Thymus (tissue), 11 donors: ENCODE results near the gene HDAC3. TPM values are rescaled to one million over a fixed set of nuclear protein-coding genes. Genes with fewer than 3 reads are reported as not detected.
A peak's percentile ranks its signal among the peaks of the same experiment; 100 is the strongest.

Experiments
- DNase-seq, 9 donors: peaks; one replicate each; pipeline ENCODE4 v3.0.0-alpha.2; 2013; ENCODE audit warnings: low spot score in 9 of 9, low read depth in 6 of 9, missing footprints in 1 of 9
- H3K27ac ChIP-seq, 2 donors: one replicate each; pipeline ENCODE4 v1.5.1; 2013; ENCODE audit warnings: control low read depth in 1 of 2, low read depth in 1 of 2, low read length in 1 of 2, mild to moderate bottlenecking in 1 of 2, moderate library complexity in 1 of 2
- H3K27me3 ChIP-seq, 2 donors: one replicate each; pipeline ENCODE4 v1.5.1; 2013; ENCODE audit warnings: low read length in 1 of 2; ENCODE audit not compliant: control insufficient read depth in 2 of 2, insufficient read depth in 1 of 2
- H3K36me3 ChIP-seq, 2 donors: one replicate each; pipeline ENCODE4 v1.5.1; 2013; ENCODE audit warnings: low read length in 1 of 2, mild to moderate bottlenecking in 1 of 2, moderate library complexity in 1 of 2; ENCODE audit not compliant: control insufficient read depth in 2 of 2, insufficient read depth in 2 of 2
- H3K4me1 ChIP-seq, 2 donors: one replicate each; pipeline ENCODE4 v1.5.1; 2013; ENCODE audit warnings: low read length in 2 of 2; ENCODE audit not compliant: control insufficient read depth in 2 of 2, insufficient read depth in 2 of 2
- H3K4me3 ChIP-seq, 2 donors: one replicate each; pipeline ENCODE4 v1.5.1; 2013; ENCODE audit warnings: low read length in 2 of 2, control low read depth in 1 of 2, mild to moderate bottlenecking in 1 of 2
- H3K9me3 ChIP-seq, 2 donors: one replicate each; pipeline ENCODE4 v1.5.1; 2013; ENCODE audit warnings: low read length in 1 of 2, mild to moderate bottlenecking in 1 of 2; ENCODE audit not compliant: control insufficient read depth in 2 of 2, insufficient read depth in 1 of 2
- WGBS: extraction: QIAGEN DNeasy Blood & Tissue Kit; methylation state at CpG from one replicate; pipeline ENCODE4 v1.1.7; 2013; 5-methylcytosine and 5-hydroxymethylcytosine counted together
- polyA plus RNA-seq: library from polyadenylated mRNA; stranded (reverse); fragments of 200-250 nt; gene quantifications from one replicate; pipeline ENCODE4 v1.2.3, GENCODE V29; 2013
- total RNA-seq: library from RNA; stranded (reverse); fragments of 120-200 nt; gene quantifications from one replicate; pipeline ENCODE4 v1.2.4, GENCODE V29; 2013
- donor health status: healthy.

The HDAC3 gene
- total and polyA plus RNA-seq, 2 donors = 55.0 to 82.9 TPM

- Histone ChIP-seq H3K36me3 (no peaks in the 10 kb centered on the region), H3K27me3 (peaks cover 13 to 34% of the 10 kb centered on the region in 2 donors), H3K4me3 (no peak overlapping the region), H3K27ac (no peak overlapping the region), H3K9me3 (no peaks in the 10 kb centered on the region), H3K4me1 (peaks cover 0 to 4% of the 10 kb centered on the region in 2 donors)
- DNase-seq = peak in 1 of 9 donors; percentile 15
These were observed 40.8 kb upstream of the HDAC3 start for GRCh38 chr5:141677415-141677814.

- Histone ChIP-seq H3K27me3 (peaks cover under 1 to 16% of the 10 kb centered on the region in 2 donors), H3K36me3 (no peaks in the 10 kb centered on the region), H3K4me3 (no peak overlapping the region), H3K27ac (no peak overlapping the region), H3K9me3 (no peaks in the 10 kb centered on the region), H3K4me1 (no peaks in the 10 kb centered on the region)
- 96% methylated on average over 4 of the region's 4 CpGs for WGBS
- no peak for DNase-seq
These were observed 39.0 kb upstream of the HDAC3 start for GRCh38 chr5:141675672-141676071.

GRCh38 chr5:141674747-141675146, 38.1 kb upstream of the HDAC3 start:
- WGBS = 91% methylated on average over 5 of the region's 5 CpGs

GRCh38 chr5:141672841-141673813, 36.5 kb upstream of the HDAC3 start:
- Histone ChIP-seq H3K27me3 (peaks cover 0 to 1% of the 10 kb centered on the region in 2 donors), H3K36me3 (no peaks in the 10 kb centered on the region), H3K27ac (no peak overlapping the region), H3K9me3 (no peaks in the 10 kb centered on the region), H3K4me3 (no peak overlapping the region), H3K4me1 (no peaks in the 10 kb centered on the region)
- no peak for DNase-seq
- WGBS = 88% methylated on average over 19 of the region's 19 CpGs

More at GRCh38 chr5:141674747-141675146, 38.1 kb upstream of the HDAC3 start:
- Histone ChIP-seq H3K36me3 (no peaks in the 10 kb centered on the region), H3K27me3 (peaks cover 0 to 7% of the 10 kb centered on the region in 2 donors), H3K9me3 (no peaks in the 10 kb centered on the region), H3K27ac (no peak overlapping the region), H3K4me1 (no peaks in the 10 kb centered on the region), H3K4me3 (no peak overlapping the region)
- DNase-seq = no peak

- 96% methylated on average over 23 of the region's 23 CpGs for WGBS
- no peaks in the 10 kb centered on the region for H3K36me3 ChIP-seq
- H3K27ac ChIP-seq = no peak overlapping the region
- DNase-seq = no peak
- H3K4me1 ChIP-seq = no peaks in the 10 kb centered on the region
- no peaks in the 10 kb centered on the region for H3K27me3 ChIP-seq
- H3K9me3 ChIP-seq = no peaks in the 10 kb centered on the region
- H3K4me3 ChIP-seq = no peak overlapping the region
These were observed 35.6 kb upstream of the HDAC3 start for GRCh38 chr5:141672071-141672840.

- H3K36me3 ChIP-seq = no peaks in the 10 kb centered on the region
- no peaks in the 10 kb centered on the region for H3K9me3 ChIP-seq
- H3K4me1 ChIP-seq = no peaks in the 10 kb centered on the region
- peaks cover 0 to 2% of the 10 kb centered on the region in 2 donors for H3K27me3 ChIP-seq
- no peak for DNase-seq
- WGBS = 91% methylated on average over 4 of the region's 4 CpGs
- no peak overlapping the region for H3K4me3 ChIP-seq
- no peak overlapping the region for H3K27ac ChIP-seq
These were observed 32.9 kb upstream of the HDAC3 start for GRCh38 chr5:141669520-141669919.

GRCh38 chr5:141668601-141669265, 32.1 kb upstream of the HDAC3 start:
- H3K36me3 ChIP-seq = no peaks in the 10 kb centered on the region
- H3K27ac ChIP-seq = no peak overlapping the region
- H3K9me3 ChIP-seq = no peaks in the 10 kb centered on the region
- H3K4me3 ChIP-seq = no peak overlapping the region
- peaks cover 0 to 2% of the 10 kb centered on the region in 2 donors for H3K27me3 ChIP-seq
- no peak for DNase-seq
- H3K4me1 ChIP-seq = no peaks in the 10 kb centered on the region
- WGBS = 94% methylated on average over 8 of the region's 8 CpGs

GRCh38 chr5:141665995-141666940, 29.6 kb upstream of the HDAC3 start:
- H3K9me3 ChIP-seq = no peaks in the 10 kb centered on the region
- H3K36me3 ChIP-seq = no peaks in the 10 kb centered on the region
- no peak overlapping the region for H3K4me3 ChIP-seq
- no peak overlapping the region for H3K27ac ChIP-seq
- no peak for DNase-seq
- no peaks in the 10 kb centered on the region for H3K4me1 ChIP-seq
- peaks cover 0 to 5% of the 10 kb centered on the region in 2 donors for H3K27me3 ChIP-seq
- 95% methylated on average over 18 of the region's 18 CpGs for WGBS
